HEK293T (cell line): ENCODE results near the gene FITM2.

Experiments used
- ARNT ChIP-seq: fragments of 450-650 bp; IDR thresholded peaks from 2 replicates; pipeline ENCODE4 v1.6.1; 2017; ENCODE audit warnings: mild to moderate bottlenecking
- BHLHE40 ChIP-seq: fragments of 450-650 bp; IDR thresholded peaks from 2 replicates; pipeline ENCODE4 v1.6.1; 2016; ENCODE audit warnings: mild to moderate bottlenecking, moderate library complexity, borderline replicate concordance
- CTBP1 ChIP-seq: fragments of 450-650 bp; IDR thresholded peaks from 2 replicates; pipeline ENCODE4 v1.6.1; 2016; ENCODE audit warnings: borderline replicate concordance
- ELF4 ChIP-seq: fragments of 450-650 bp; IDR thresholded peaks from 2 replicates; pipeline ENCODE4 v1.6.1; 2017; ENCODE audit warnings: antibody characterized with exemption
- FOXA1 ChIP-seq: fragments of 450-650 bp; IDR thresholded peaks from 2 replicates; pipeline ENCODE4 v1.6.1; 2016; ENCODE audit warnings: mild to moderate bottlenecking
- FOXK2 ChIP-seq: fragments of 450-650 bp; IDR thresholded peaks from 2 replicates; pipeline ENCODE4 v1.6.1; 2016; ENCODE audit warnings: mild to moderate bottlenecking
- FOXM1 ChIP-seq: fragments of 450-650 bp; IDR thresholded peaks from 2 replicates; pipeline ENCODE4 v1.6.1; 2017; ENCODE audit warnings: mild to moderate bottlenecking, borderline replicate concordance
- HDGF ChIP-seq: fragments of 450-650 bp; IDR thresholded peaks from 2 replicates; pipeline ENCODE4 v1.6.1; 2017; ENCODE audit warnings: antibody characterized with exemption, borderline replicate concordance
- LEF1 ChIP-seq: fragments of 450-650 bp; IDR thresholded peaks from 2 replicates; pipeline ENCODE4 v1.6.1; 2017; ENCODE audit warnings: mild to moderate bottlenecking, borderline replicate concordance
- NFRKB ChIP-seq: fragments of 450-650 bp; IDR thresholded peaks from 2 replicates; pipeline ENCODE4 v1.6.1; 2016; ENCODE audit warnings: mild to moderate bottlenecking, moderate library complexity
- PKNOX1 ChIP-seq: fragments of 450-650 bp; IDR thresholded peaks from 2 replicates; pipeline ENCODE4 v1.6.1; 2016
- SP1 ChIP-seq: fragments of 450-650 bp; IDR thresholded peaks from 2 replicates; pipeline ENCODE4 v1.6.1; 2017
- ZNF384 ChIP-seq: fragments of 450-650 bp; IDR thresholded peaks from 2 replicates; pipeline ENCODE4 v1.6.1; 2016

DNA sequence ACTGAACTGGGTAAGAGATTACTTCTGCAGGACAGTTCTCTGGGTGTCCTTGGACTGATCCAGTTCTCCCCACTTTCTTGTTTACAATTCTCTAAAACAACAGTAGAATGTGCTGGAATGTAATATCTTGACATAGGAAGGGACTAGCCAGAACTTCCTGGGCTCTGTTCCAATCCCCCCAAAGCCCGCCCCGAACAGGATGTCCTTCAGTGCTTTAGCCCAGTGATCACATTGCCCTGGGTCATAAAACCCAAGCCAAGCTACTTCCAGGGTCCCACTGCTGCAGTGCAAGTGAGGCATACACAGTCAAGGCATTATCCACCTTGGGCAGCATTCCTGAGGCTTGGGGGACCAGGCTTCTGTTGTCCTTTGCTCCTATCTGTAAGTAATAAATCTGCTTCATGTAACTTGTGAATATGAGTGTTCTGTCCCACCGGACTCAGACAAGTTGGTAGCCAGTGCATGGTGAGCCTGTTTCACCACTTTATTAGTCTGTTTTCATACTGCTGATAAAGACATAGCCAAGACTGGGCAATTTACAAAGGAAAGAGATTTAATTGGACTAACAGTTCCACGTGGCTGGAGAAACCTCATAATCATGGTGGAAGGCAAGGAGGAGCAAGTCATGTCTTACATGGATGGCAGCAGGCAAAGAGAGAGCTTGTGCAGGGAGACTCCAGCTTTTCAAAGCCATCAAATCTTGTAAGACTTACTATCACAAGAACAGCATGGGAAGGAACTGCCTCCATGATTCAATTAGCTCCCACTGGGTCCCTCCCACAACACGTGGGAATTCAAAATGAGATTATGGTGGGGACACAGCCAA is 23.5 kb downstream of the FITM2 start:
- TF ChIP-seq NFRKB (no peak), HDGF (no peak), CTBP1 (no peak), FOXA1 (no peak), SP1 (no peak), PKNOX1 (no peak), FOXM1 (no peak), BHLHE40 (no peak), LEF1 (no peak), ELF4 (no peak), ARNT (no peak), FOXK2 (no peak), ZNF384 (no peak)
